DMS79 (cell line): ENCODE measurements around the gene N4BP2L1.
"Not testable (repeated sequence)": the region's sequence is repeated elsewhere in the genome, so short reads cannot be mapped to it uniquely, and the experiment has no call there.

Experiments
- DNase-seq: peaks from one replicate; lab custom pipeline; 2025; lab: John Stamatoyannopoulos, UW

The N4BP2L1 gene

GRCh38 chr13:32390048-32390447 lies 37.9 kb downstream of the N4BP2L1 start:
- no peak for DNase-seq

GRCh38 chr13:32385410-32385809 lies 42.5 kb downstream of the N4BP2L1 start:
- no peak for DNase-seq

- DNase-seq = no peak
Measured at GRCh38 chr13:32384702-32385101, 43.2 kb downstream of the N4BP2L1 start.

- no peak for DNase-seq
Measured at GRCh38 chr13:32383836-32384618, 43.9 kb downstream of the N4BP2L1 start.

- DNase-seq = no peak
Measured at GRCh38 chr13:32381539-32381938, 46.4 kb downstream of the N4BP2L1 start.

GRCh38 chr13:32378012-32378411 lies 49.9 kb downstream of the N4BP2L1 start:
- DNase-seq = no peak

GRCh38 chr13:32376642-32377415 lies 51.1 kb downstream of the N4BP2L1 start:
- DNase-seq = no peak

- DNase-seq = no peak
Measured at GRCh38 chr13:32370805-32371204, 57.1 kb downstream of the N4BP2L1 start.

- DNase-seq = no peak
Measured at GRCh38 chr13:32362574-32362973, 65.4 kb downstream of the N4BP2L1 start.

GRCh38 chr13:32355935-32356334 lies 72.0 kb downstream of the N4BP2L1 start:
- not testable (repeated sequence) for DNase-seq

GRCh38 chr13:32354040-32354439 lies 73.9 kb downstream of the N4BP2L1 start:
- no peak for DNase-seq

- DNase-seq = not testable (repeated sequence)
Measured at GRCh38 chr13:32350839-32351441, 77.0 kb downstream of the N4BP2L1 start.
